A549 (cell line): ENCODE data around the gene MYT1. TPM values are rescaled to one million over a fixed set of nuclear protein-coding genes. Genes with fewer than 3 reads are reported as not detected.
"Not testable (repeated sequence)": the region's sequence is repeated elsewhere in the genome, so short reads cannot be mapped to it uniquely, and the experiment has no call there.

ENCODE experiments used
- ATAC-seq, 2 experiments: fragments of 200-7000 bp in 1 of 2; fragments of >200 bp in 1 of 2; cut with Nextera tagmentation in 1 of 2; cut with Tn5 transposase in 1 of 2; 3 replicates each; pipeline versions ENCODE4 v1.8.0 to v1.9.1; 2018 to 2020; ENCODE audit warnings: mild to moderate bottlenecking in 1 of 2, moderate library complexity in 1 of 2
- CTCF ChIA-PET: fragments of 300-600 bp; sonication (Branson Sonifier 250); formaldehyde crosslinking; extraction: SDS; loops from one replicate; lab custom pipeline; 2021; ENCODE audit warnings: antibody characterized with exemption, inconsistent platforms; lab: Yijun Ruan, JAX
- POLR2A ChIA-PET: fragments of 350-600 bp; formaldehyde crosslinking; extraction: SDS; loops from one replicate; lab custom pipeline; 2021; ENCODE audit warnings: antibody characterized with exemption, inconsistent platforms; lab: Yijun Ruan, JAX
- DNase-seq, 2 experiments: peaks; one replicate each; pipeline versions ENCODE4 v3.0.0 to v3.0.0-alpha.2; 2011 to 2016; ENCODE audit warnings: low read depth in 1 of 2, low spot score in 1 of 2
- FAIRE-seq: peaks from 2 replicates; lab custom pipeline; 2011; peaks lifted over from hg19 to GRCh38; lab: Jason Lieb, UNC
- H3K27ac ChIP-seq, 2 experiments: fragments of >200 bp; sonication (Bioruptor Twin); formaldehyde crosslinking; 3 replicates each; pipeline ENCODE4 v1.5.1; 2016 to 2017
- H3K4me1 ChIP-seq: fragments of >200 bp; sonication (Bioruptor Twin); formaldehyde crosslinking; 3 replicates; pipeline ENCODE4 v1.6.1; 2016
- H3K4me2 ChIP-seq: fragments of >200 bp; sonication (Bioruptor Twin); formaldehyde crosslinking; 3 replicates; pipeline ENCODE4 v1.6.1; 2016
- H3K4me3 ChIP-seq: fragments of >200 bp; sonication (Bioruptor Twin); formaldehyde crosslinking; 3 replicates; pipeline ENCODE4 v1.5.1; 2016
- H3K9me3 ChIP-seq: fragments of >200 bp; sonication (Bioruptor Twin); formaldehyde crosslinking; 3 replicates; pipeline ENCODE4 v1.6.1; 2016
- BCL3 ChIP-seq: fragments of >200 bp; sonication (Bioruptor Twin); formaldehyde crosslinking; IDR thresholded peaks from 3 replicates; pipeline ENCODE4 v1.6.1; 2016
- BHLHE40 ChIP-seq: IDR thresholded peaks from 2 replicates; pipeline ENCODE4 v1.6.1; 2012; ENCODE audit warnings: low read depth, low read length, inconsistent platforms
- CEBPB ChIP-seq, 2 experiments: fragments of >200 bp in 1 of 2; sonication (Bioruptor Twin) in 1 of 2; formaldehyde crosslinking in 1 of 2; IDR thresholded peaks; 2 replicates each; pipeline ENCODE4 v1.6.1; 2012 to 2016
- CHD2 ChIP-seq: fragments of 150-350 bp; IDR thresholded peaks from 2 replicates; pipeline ENCODE4 v1.6.1; 2014; ENCODE audit warnings: low read length; ENCODE audit not compliant: partially characterized antibody
- EHF ChIP-seq: fragments of 250-450 bp; sonication (Bioruptor Pico); IDR thresholded peaks from 2 replicates; pipeline ENCODE4 v1.5.0; 2020; ENCODE audit warnings: mild to moderate bottlenecking
- EHMT2 ChIP-seq: fragments of 200-600 bp; sonication (generic); IDR thresholded peaks from 2 replicates; pipeline ENCODE4 v1.6.1; 2016; ENCODE audit warnings: antibody characterized with exemption, low read depth, mild to moderate bottlenecking, moderate library complexity
- EP300 ChIP-seq, 2 experiments: fragments of >200 bp; sonication (Bioruptor Twin); formaldehyde crosslinking; IDR thresholded peaks; 2 replicates in 1 of 2; 3 replicates in 1 of 2; pipeline ENCODE4 v1.6.1; 2016 to 2017
- FOSB ChIP-seq: fragments of 250-450 bp; sonication (Bioruptor Pico); IDR thresholded peaks from 2 replicates; pipeline ENCODE4 v1.5.0; 2020; ENCODE audit warnings: mild to moderate bottlenecking, moderate library complexity
- FOSL2 ChIP-seq, 2 experiments: fragments of 450-650 bp in 1 of 2; fragments of >200 bp in 1 of 2; sonication (Bioruptor Twin) in 1 of 2; formaldehyde crosslinking; IDR thresholded peaks; 2 replicates each; pipeline versions ENCODE4 v1.5.0 to v1.6.1; 2016 to 2020; ENCODE audit warnings: mild to moderate bottlenecking in 1 of 2, moderate library complexity in 1 of 2
- HEYL ChIP-seq: fragments of 250-450 bp; sonication (Bioruptor Pico); IDR thresholded peaks from 2 replicates; pipeline ENCODE4 v1.8.0; 2021; ENCODE audit warnings: mild to moderate bottlenecking, moderate library complexity
- HMGXB4 ChIP-seq: fragments of 250-450 bp; sonication (Bioruptor Pico); IDR thresholded peaks from 2 replicates; pipeline ENCODE4 v1.5.0; 2021; ENCODE audit warnings: mild to moderate bottlenecking, moderate library complexity, borderline replicate concordance
- HOXA7 ChIP-seq: fragments of 250-450 bp; sonication (Bioruptor Pico); IDR thresholded peaks from 2 replicates; pipeline ENCODE4 v1.5.0; 2020; ENCODE audit warnings: mild to moderate bottlenecking, moderate library complexity
- HOXB13 ChIP-seq: fragments of 250-450 bp; sonication (Bioruptor Pico); IDR thresholded peaks from 2 replicates; pipeline ENCODE4 v1.5.0; 2020; ENCODE audit warnings: low read depth, mild to moderate bottlenecking, moderate library complexity
- HOXB5 ChIP-seq: fragments of 250-450 bp; sonication (Bioruptor Pico); IDR thresholded peaks from 2 replicates; pipeline ENCODE4 v1.5.0; 2020; ENCODE audit warnings: mild to moderate bottlenecking, moderate library complexity
- MAX ChIP-seq: IDR thresholded peaks from 2 replicates; pipeline ENCODE4 v1.6.1; 2012
- MAZ ChIP-seq: fragments of 150-350 bp; IDR thresholded peaks from 2 replicates; pipeline ENCODE4 v1.6.1; 2014; ENCODE audit warnings: antibody characterized with exemption, low read depth, low read length, borderline replicate concordance
- NR3C1 ChIP-seq: fragments of >200 bp; sonication (Bioruptor Twin); formaldehyde crosslinking; IDR thresholded peaks from 3 replicates; pipeline ENCODE4 v1.6.1; 2017
- POLR2AphosphoS2 ChIP-seq: conservative IDR thresholded peaks from 2 replicates; pipeline ENCODE4 v1.6.1; 2012; ENCODE audit warnings: low read length, improper control_type of control experiment, inconsistent platforms
- RCOR1 ChIP-seq: fragments of 150-350 bp; IDR thresholded peaks from 2 replicates; pipeline ENCODE4 v1.6.1; 2014; ENCODE audit warnings: antibody characterized with exemption, low read length, low read depth
- RFX5 ChIP-seq: fragments of 450-650 bp; IDR thresholded peaks from 2 replicates; pipeline ENCODE4 v1.7.1; 2014; ENCODE audit warnings: antibody characterized with exemption, mild to moderate bottlenecking, moderate library complexity
- RNF2 ChIP-seq: fragments of 200-600 bp; sonication (generic); IDR thresholded peaks from 2 replicates; pipeline ENCODE4 v1.6.1; 2016; ENCODE audit warnings: low read depth, mild to moderate bottlenecking, antibody characterized with exemption, moderate library complexity, borderline replicate concordance
- SMC3 ChIP-seq: fragments of >200 bp; sonication (Bioruptor Twin); formaldehyde crosslinking; IDR thresholded peaks from 3 replicates; pipeline ENCODE4 v1.6.1; 2018; ENCODE audit warnings: inconsistent platforms
- SREBF2 ChIP-seq: fragments of 450-650 bp; IDR thresholded peaks from 2 replicates; pipeline ENCODE4 v1.6.1; 2014; ENCODE audit warnings: mild to moderate bottlenecking, moderate library complexity
- ZNF302 ChIP-seq: fragments of 250-450 bp; sonication (Bioruptor Pico); IDR thresholded peaks from 2 replicates; pipeline ENCODE4 v1.9.0; 2021; ENCODE audit warnings: inconsistent platforms, mild to moderate bottlenecking, moderate library complexity
- ZSCAN20 ChIP-seq: fragments of 250-450 bp; sonication (Bioruptor Pico); IDR thresholded peaks from 2 replicates; pipeline ENCODE4 v1.8.0; 2022; ENCODE audit warnings: mild to moderate bottlenecking, moderate library complexity
- WGBS: methylation state at CpG from one replicate; pipeline ENCODE4 v1.1.6; 2017; ENCODE audit errors: missing lambda C conversion rate; 5-methylcytosine and 5-hydroxymethylcytosine counted together
- polyA plus RNA-seq, 4 experiments: library from polyadenylated mRNA; depleted of rRNA in 3 of 4; stranded (reverse); fragments of >200 nt; fragmentation: RNase III in 1 of 4; extraction: RNeasy Plus Mini Kit Qiagen cat#74134 plus additional on column Dnase treatment in 1 of 4; gene quantifications; 2 replicates in 3 of 4; 3 replicates in 1 of 4; pipeline ENCODE4 v1.2.3, GENCODE V29; 2011 to 2017

MYT1 gene
- polyA plus RNA-seq, 2 of the 4 experiments (the other 2 are of a cell fraction) = 0.21 to 0.22 TPM

- Histone ChIP-seq H3K9me3 (no peaks in the 10 kb centered on the region), H3K27ac (no peak overlapping the region), H3K4me3 (no peak overlapping the region), H3K4me1 (no peaks in the 10 kb centered on the region)
- WGBS = 48% methylated on average over 2 of the region's 2 CpGs
- no peak for ATAC-seq
- ChIA-PET POLR2A (no interaction called here), CTCF (no interaction called here)
- no peak for FAIRE-seq
- no peak for DNase-seq
- TF ChIP-seq FOSB (CRISPR knock-in tag) = no peak
- TF ChIP-seq, all 56 proteins: peak for 0
- H3K4me2 ChIP-seq = no peak overlapping the region
Measured at GRCh38 chr20:64176971-64177370, 12.7 kb downstream of the MYT1 start.

GRCh38 chr20:64177384-64177783 lies 13.1 kb downstream of the MYT1 start:
- H3K4me2 ChIP-seq = no peak overlapping the region
- CTCF ChIA-PET = no interaction called here
- no peak for DNase-seq
- FAIRE-seq = no peak
- H3K4me3 ChIP-seq = no peak overlapping the region
- ATAC-seq = no peak
- POLR2A ChIA-PET = no interaction called here
- no peak overlapping the region for H3K27ac ChIP-seq
- 0% methylated on average over 2 of the region's 8 CpGs for WGBS
- H3K4me1 ChIP-seq = no peaks in the 10 kb centered on the region
- no peak for TF ChIP-seq CEBPB (IDR thresholded peaks at IDR 0.05)
- TF ChIP-seq ZSCAN20 (CRISPR knock-in tag) = no peak
- TF ChIP-seq HEYL = no peak
- TF ChIP-seq, all 56 proteins: peak for 0
- no peaks in the 10 kb centered on the region for H3K9me3 ChIP-seq

- POLR2A ChIA-PET = no interaction called here
- no peak overlapping the region for H3K4me2 ChIP-seq
- FAIRE-seq (no peak), DNase-seq (no peak)
- H3K27ac ChIP-seq = no peak overlapping the region
- TF ChIP-seq HMGXB4 (CRISPR knock-in tag) (no peak), ZNF302 (CRISPR knock-in tag) (no peak), NR3C1 (no peak), FOSB (CRISPR knock-in tag) (no peak), CHD2 (no peak), EHMT2 (no peak), HEYL (no peak)
- TF ChIP-seq, all 56 proteins: peak for 0
- WGBS = 35% methylated on average over 4 of the region's 4 CpGs
- CTCF ChIA-PET = no interaction called here
- ATAC-seq = no peak; a peak in 1 of 6 replicates
- Histone ChIP-seq H3K9me3 (no peaks in the 10 kb centered on the region), H3K4me3 (no peak overlapping the region), H3K4me1 (no peaks in the 10 kb centered on the region)
Measured at GRCh38 chr20:64177787-64178186, 13.5 kb downstream of the MYT1 start.

GRCh38 chr20:64178925-64179324 lies 14.7 kb downstream of the MYT1 start:
- 41% methylated on average over 20 of the region's 20 CpGs for WGBS
- POLR2A ChIA-PET, CTCF ChIA-PET: not testable (repeated sequence)

GRCh38 chr20:64179805-64180204 lies 15.6 kb downstream of the MYT1 start:
- ATAC-seq = no peak
- TF ChIP-seq ZSCAN20 (CRISPR knock-in tag) (no peak), MAX (no peak), HOXB5 (CRISPR knock-in tag) (no peak), HOXA7 (CRISPR knock-in tag) (no peak), SREBF2 (no peak), SMC3 (no peak), POLR2AphosphoS2 (no peak), EP300 (IDR thresholded peaks at IDR 0.05) (no peak), EHF (no peak), FOSL2 (IDR thresholded peaks at IDR 0.05) (no peak), FOSL2 (CRISPR knock-in tag; IDR thresholded peaks at IDR 0.05) (no peak), RFX5 (no peak), CHD2 (no peak), RCOR1 (no peak), MAZ (no peak), HOXB13 (CRISPR knock-in tag) (no peak), BCL3 (no peak), RNF2 (no peak), NR3C1 (no peak), BHLHE40 (no peak)
- WGBS = 46% methylated on average over 6 of the region's 6 CpGs
- CTCF ChIA-PET = interaction anchor here (0.6 to 0.7 kb wide), 2 partner anchors 23 to 35 kb away, joined by 3 read pairs; no protein-coding TSS in a partner anchor
- no peak overlapping the region for H3K27ac ChIP-seq
- POLR2A ChIA-PET = no interaction called here
- no peaks in the 10 kb centered on the region for H3K4me1 ChIP-seq
- no peak overlapping the region for H3K4me2 ChIP-seq
- no peak for DNase-seq
- H3K4me3 ChIP-seq = no peak overlapping the region
- peaks cover 2% of the 10 kb centered on the region; the same call in 1 of the 3 replicates for H3K9me3 ChIP-seq
- FAIRE-seq = peak; percentile 13

More at GRCh38 chr20:64178925-64179324, 14.7 kb downstream of the MYT1 start:
- H3K4me1 ChIP-seq, H3K4me2 ChIP-seq, DNase-seq, FAIRE-seq, H3K9me3 ChIP-seq, H3K27ac ChIP-seq, H3K4me3 ChIP-seq, ATAC-seq: not testable (repeated sequence)
